Measurements from ENCODE around the gene TMC3. TPM values are rescaled to one million over a fixed set of nuclear protein-coding genes. Genes with fewer than 3 reads are reported as not detected.

The TMC3 gene
- total RNA-seq, 1 experiment from 2014 or later: not detected

DNA sequence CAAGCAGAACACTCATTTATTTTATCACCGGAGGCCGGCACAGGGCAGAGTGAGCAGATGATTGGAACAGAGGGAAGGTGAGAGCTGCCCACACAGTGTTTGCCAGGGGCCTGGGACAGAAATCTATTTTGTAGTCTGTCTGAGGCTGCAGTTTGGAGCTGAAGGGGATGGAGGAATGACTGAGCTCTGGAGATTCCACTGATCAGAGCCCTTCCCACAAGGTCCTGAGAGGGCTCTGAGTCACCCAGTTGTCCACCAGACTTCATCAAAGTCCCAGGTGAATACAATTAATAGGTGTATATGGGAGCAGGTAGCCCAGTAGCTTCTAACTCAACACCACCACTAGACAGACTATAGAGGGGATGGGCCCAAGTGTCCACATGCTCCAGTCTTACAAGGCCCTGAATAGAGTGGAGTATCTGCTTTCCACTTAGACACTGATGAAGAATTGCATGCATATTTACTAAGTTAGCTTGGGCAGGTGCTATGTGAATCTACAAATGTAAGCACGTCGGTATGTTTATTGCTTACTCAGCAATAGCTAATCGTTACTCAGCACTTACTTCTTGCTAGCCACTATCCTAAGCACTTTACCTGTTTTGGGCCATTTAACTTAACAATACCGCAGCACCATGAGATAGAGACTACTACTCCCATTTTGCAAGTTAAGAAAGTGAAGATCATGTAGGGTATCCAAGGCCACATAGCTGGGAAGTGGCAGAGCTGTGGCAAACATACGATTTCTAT, 47.4 kb downstream of the TMC3 start:
- Mint-ChIP-seq H3K4me1 (ENCODE audit: low read depth, unreplicated experiment) (peaks cover 6% of the 10 kb centered on the region), H3K4me3 (ENCODE audit: unreplicated experiment) (no peak overlapping the region), H3K27ac (ENCODE audit: unreplicated experiment) (no peak overlapping the region), H3K27me3 (ENCODE audit: insufficient read depth, unreplicated experiment) (no peaks in the 10 kb centered on the region), H3K36me3 (ENCODE audit: insufficient read depth, unreplicated experiment) (no peaks in the 10 kb centered on the region), H3K9me3 (ENCODE audit: unreplicated experiment) (no peaks in the 10 kb centered on the region)
- BruUV-seq (replicated peaks): no TSS peak
- Histone ChIP-seq H3K36me3 (ENCODE audit: control insufficient read depth, insufficient read depth, low read length) (no peaks in the 10 kb centered on the region), H3K4me3 (ENCODE audit: low read depth, low read length) (no peak overlapping the region), H3K9me3 (no peaks in the 10 kb centered on the region), H3K27me3 (replicated peaks; ENCODE audit: control insufficient read depth, insufficient read depth, low read length) (no peaks in the 10 kb centered on the region), H3K4me1 (peaks cover 15% of the 10 kb centered on the region)
- POLR2A ChIA-PET: no interaction called here
- CTCF ChIA-PET: no interaction called here
- intact Hi-C loops (cut with micrococcal nuclease; ENCODE audit: unreplicated experiment): no loop called here
- TF ChIP-seq, protein P1, sequence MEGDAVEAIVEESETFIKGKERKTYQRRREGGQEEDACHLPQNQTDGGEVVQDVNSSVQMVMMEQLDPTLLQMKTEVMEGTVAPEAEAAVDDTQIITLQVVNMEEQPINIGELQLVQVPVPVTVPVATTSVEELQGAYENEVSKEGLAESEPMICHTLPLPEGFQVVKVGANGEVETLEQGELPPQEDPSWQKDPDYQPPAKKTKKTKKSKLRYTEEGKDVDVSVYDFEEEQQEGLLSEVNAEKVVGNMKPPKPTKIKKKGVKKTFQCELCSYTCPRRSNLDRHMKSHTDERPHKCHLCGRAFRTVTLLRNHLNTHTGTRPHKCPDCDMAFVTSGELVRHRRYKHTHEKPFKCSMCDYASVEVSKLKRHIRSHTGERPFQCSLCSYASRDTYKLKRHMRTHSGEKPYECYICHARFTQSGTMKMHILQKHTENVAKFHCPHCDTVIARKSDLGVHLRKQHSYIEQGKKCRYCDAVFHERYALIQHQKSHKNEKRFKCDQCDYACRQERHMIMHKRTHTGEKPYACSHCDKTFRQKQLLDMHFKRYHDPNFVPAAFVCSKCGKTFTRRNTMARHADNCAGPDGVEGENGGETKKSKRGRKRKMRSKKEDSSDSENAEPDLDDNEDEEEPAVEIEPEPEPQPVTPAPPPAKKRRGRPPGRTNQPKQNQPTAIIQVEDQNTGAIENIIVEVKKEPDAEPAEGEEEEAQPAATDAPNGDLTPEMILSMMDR (IDR thresholded peaks at IDR 0.05; ENCODE audit: insufficient read depth in 1 of 2, low read depth in 1 of 2, low read length in 1 of 2, severe bottlenecking in 1 of 2, unreplicated experiment in 1 of 2): no peak
- DNase-seq: no peak

DNA sequence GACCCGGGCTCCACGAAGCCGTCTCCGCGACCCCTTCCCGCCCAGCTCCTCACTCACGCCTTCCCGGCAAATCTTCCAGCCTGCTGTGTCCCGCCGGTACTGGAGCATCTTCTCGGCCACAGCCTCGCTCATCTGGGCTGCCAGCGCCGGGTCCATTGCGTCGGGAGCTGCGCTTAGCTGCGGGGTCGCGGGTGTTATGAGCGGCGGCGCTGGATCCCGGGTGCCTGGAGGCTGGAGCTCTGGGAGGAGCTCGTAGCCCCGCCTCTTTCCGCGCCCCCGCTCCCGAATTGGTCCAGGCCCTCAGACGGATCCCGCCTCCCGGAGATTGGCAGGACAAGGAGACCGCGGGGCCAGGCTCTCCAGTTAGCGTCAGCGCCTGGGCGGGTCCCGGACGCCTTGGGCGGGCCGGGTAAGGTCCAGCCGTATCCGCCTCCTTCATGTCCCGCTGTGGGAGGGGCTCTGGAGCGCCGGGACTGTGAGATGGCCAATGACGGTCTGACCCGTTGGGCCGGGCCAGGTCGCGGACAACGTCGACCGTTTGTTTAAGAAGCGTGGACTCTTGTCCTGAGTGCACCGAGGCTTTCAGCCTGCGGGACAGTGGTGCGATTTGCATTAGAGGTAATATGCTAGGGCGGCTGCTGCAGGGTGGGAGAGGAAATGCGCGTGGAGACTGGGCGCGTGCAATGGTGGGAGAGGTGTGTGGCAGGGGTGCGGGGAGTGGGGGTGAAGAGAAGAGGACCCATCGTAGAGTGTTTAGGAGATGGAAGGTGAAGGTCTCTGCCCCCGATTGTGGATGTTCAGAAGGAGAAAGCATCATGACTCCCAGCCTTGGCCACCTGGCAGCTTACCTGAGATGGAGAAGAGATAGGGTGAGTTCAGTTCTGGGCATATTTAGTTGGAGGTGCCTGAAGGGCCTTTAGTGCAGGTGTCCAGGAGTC, 49.8 kb downstream of the TMC3 start, which contains the start of gene STARD5:
TSS of gene STARD5 (minus strand) at position 198 of the 938 bp plus-strand sequence. CDS start at position 156, 42 bp downstream.
- BruUV-seq (replicated peaks): no TSS peak
- POLR2A ChIA-PET: no interaction called here
- H3K9me3 Mint-ChIP-seq (ENCODE audit: unreplicated experiment): no peaks in the 10 kb centered on the region

More for the DNA sequence above, 49.8 kb downstream of the TMC3 start, which contains the start of gene STARD5:
- Mint-ChIP-seq H3K4me3 (ENCODE audit: unreplicated experiment) (peak within 1 kb of the TSS; percentile 90), H3K36me3 (ENCODE audit: insufficient read depth, unreplicated experiment) (no peaks in the 10 kb centered on the region), H3K27ac (ENCODE audit: unreplicated experiment) (peak within 1 kb of the TSS; percentile 48), H3K27me3 (ENCODE audit: insufficient read depth, unreplicated experiment) (no peaks in the 10 kb centered on the region), H3K4me1 (ENCODE audit: low read depth, unreplicated experiment) (peaks cover 6% of the 10 kb centered on the region)
- Histone ChIP-seq H3K27me3 (replicated peaks; ENCODE audit: control insufficient read depth, insufficient read depth, low read length) (no peaks in the 10 kb centered on the region), H3K4me3 (ENCODE audit: low read depth, low read length) (peak within 1 kb of the TSS; percentile 62), H3K36me3 (ENCODE audit: control insufficient read depth, insufficient read depth, low read length) (no peaks in the 10 kb centered on the region), H3K9me3 (no peaks in the 10 kb centered on the region), H3K4me1 (peaks cover 15% of the 10 kb centered on the region)
- intact Hi-C loops (cut with micrococcal nuclease; ENCODE audit: unreplicated experiment): loop anchor here (5.0 kb wide), 2 partner anchors 33 to 47 kb away; no protein-coding TSS in a partner anchor
- DNase-seq: peak; percentile 97 to 98
- CTCF ChIA-PET: interaction anchor here (0.6 to 1.1 kb wide), 3 partner anchors 58 to 207 kb away, joined by 3 to 7 read pairs (median 5); no protein-coding TSS in a partner anchor
- TF ChIP-seq, protein P1 (IDR thresholded peaks at IDR 0.05; ENCODE audit: insufficient read depth in 1 of 2, low read depth in 1 of 2, low read length in 1 of 2, severe bottlenecking in 1 of 2, unreplicated experiment in 1 of 2): no peak
